Stimulated activated CD4-positive, alpha-beta T cell treated with anti-CD3 and anti-CD28 coated beads, Interleukin-1b, Interleukin-23, amount 100 ng/mL, for 48 hours (primary cell): ENCODE measurements around the gene GALNT1.

Experiments
- DNase-seq: peaks from one replicate; pipeline ENCODE4 v3.0.0-alpha.2; 2020

The GALNT1 gene

DNA sequence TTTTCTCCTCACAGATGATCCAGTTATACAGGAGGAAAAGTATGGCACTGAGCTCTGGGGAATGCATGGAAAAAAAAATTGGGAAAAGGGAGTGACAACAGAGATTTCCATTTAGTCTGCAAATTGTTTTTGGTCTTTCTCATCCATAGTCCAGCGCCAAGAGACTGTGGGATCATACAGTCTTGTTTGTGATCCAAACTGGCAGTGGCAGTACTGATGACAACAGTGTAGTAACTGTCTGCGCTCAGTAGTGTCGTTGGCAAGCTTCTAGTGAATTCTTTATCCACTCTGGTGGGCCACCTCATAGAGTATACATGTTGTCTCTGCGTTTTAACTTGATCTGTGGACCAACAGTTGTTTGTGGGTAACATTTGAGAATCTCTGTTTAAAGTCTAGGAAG is 37.9 kb downstream of the GALNT1 start:
- no peak for DNase-seq

DNA sequence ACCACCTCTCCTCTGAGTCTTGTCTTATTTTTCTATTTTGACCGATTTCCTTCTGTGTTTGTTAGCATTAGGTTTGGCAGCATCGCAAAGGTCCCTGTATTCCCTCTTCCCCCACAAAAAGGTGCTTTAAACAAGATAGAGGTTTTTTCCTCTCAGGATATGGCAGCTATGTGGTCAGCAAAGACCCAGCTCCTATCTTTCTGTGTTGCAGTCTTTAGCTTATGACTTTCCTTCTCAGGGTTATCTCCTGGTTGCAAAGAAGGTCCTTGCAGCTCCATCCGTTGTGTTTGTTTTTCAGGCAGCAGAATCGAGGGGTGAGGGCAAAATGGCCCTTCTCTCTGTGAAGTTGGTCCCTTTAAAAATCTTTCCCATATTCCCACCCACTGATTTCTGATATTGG is 38.4 kb downstream of the GALNT1 start:
- no peak for DNase-seq

DNA sequence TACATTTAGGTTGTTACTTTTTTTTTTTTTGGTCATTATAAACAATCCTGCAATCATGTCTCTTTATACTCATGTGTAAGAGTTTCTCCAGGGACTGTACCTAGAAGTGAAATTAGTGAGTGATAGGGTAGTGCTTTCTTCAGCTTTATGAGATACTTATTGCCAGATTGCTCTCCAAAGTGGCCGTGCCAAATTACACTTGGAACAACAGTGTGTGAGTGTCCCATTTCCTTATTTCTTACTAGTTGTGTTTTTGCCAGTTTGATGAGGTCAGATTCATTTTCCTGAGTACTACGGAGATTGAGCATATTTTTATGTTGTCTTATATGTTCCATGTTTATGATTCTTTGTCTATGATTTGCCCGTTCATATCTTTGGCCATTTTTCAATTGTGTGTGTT is 39.2 kb downstream of the GALNT1 start:
- no peak for DNase-seq

DNA sequence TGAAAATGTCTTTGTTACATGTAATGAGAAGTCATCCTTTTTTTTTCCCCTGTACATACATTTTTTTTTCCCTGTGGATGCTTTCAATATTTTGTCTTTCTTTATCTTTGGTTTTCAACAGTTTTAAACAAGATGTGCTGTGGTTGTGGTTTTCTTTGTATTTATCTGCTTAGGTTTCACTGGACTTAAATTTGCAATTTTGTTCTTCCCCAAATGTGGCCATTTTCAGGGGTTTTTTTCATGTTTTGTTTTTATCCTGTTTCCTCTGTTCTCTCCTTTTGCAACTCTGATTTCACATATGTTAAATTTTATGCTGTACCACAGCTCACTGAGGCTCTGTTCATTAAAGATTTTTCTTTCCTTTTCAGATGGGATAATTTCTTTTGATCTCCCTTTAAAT is 41.7 kb downstream of the GALNT1 start:
- DNase-seq = no peak

DNA sequence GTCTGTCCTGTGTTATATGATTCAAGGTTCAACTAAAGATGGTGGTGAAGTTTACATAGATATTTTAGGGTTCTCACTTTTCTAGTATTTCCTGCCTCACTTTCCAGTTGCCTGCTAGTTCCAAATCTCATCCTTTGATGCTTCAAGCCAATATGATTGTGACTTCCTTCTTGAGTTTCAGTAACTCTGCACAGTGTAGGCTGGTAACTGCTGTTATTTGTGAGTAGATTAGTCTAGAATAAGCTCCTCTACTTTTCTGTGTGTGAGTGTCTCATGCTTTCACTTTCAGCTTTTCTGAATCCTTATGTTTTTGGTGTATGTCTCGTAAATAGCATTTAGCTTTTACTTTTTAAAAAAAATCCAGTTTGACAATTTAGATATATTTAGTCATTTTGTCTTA is 42.6 kb downstream of the GALNT1 start:
- no peak for DNase-seq

DNA sequence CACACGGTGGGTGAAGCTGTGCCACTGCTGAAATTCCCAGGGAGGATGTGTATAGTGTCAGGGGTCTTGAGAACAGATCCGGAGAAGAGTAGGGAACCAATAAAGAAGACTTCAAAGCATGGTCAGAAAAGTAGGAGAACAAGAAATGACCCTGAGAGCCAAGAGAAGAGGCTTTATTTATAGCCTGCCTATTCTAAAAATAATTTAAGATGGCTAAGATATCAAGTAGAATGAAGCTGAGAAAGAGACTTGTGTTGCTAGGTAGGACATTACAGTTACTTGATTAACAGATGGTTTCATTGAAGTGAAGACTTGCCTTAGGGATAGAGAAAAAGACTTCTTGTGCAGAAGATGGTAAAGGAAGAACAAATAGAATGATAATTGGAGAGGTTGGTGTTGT is 43.7 kb downstream of the GALNT1 start:
- DNase-seq = no peak

DNA sequence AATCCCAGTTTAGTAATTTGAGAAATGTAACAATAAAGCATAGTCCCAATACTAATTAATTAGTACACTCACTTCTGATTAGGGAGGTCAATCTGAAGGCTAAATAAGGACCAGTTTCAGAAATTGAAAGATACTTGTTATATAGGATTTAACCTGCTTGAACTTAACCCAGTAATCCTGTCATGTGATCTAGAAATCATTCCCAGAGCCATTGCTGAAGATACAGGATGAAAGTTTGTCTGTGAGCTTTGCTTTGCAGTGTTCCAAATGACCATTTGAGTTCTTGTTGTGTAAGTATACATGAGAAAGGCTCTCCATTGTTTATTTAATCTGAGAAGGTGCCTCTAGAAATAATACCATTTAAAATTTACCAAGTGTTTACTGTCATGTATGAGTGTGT is 52.2 kb downstream of the GALNT1 start:
- no peak for DNase-seq

DNA sequence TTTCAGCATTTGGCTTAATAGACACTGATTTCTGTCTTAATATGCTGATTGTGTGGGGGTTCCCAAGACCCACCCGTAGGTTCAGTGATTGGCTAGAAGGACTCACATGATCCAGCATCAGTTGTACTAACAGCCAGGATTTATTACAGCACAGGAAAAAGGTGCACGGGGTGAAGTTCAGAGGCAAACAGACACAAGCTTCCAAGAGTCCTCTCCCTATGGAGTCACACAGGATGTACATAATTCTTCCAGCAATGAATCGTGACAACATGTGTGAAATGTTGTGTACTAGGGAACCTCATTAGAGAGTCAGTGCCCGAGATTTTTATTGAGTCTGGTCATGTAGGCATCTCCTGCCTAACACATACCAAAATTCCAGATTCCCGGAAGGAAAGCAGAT is 52.8 kb downstream of the GALNT1 start:
- DNase-seq = no peak

DNA sequence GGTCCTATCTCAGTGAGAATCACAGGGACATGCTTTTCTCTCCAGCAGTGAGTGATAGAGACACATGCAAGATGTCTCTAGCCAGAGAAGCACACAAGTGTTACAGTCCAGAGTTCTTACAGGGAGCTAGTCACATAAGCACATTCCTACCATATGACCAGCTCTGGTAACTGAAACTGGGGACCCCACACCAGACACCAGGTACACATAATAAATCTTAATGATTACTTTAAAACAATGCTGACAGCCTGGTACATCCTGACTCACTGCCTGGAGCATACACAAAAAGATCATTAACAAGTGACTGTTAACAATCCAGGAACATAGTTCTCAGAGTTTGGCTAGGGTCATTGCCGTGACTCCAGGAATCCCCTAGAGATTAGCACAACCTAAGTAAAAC is 53.6 kb downstream of the GALNT1 start:
- DNase-seq = no peak

DNA sequence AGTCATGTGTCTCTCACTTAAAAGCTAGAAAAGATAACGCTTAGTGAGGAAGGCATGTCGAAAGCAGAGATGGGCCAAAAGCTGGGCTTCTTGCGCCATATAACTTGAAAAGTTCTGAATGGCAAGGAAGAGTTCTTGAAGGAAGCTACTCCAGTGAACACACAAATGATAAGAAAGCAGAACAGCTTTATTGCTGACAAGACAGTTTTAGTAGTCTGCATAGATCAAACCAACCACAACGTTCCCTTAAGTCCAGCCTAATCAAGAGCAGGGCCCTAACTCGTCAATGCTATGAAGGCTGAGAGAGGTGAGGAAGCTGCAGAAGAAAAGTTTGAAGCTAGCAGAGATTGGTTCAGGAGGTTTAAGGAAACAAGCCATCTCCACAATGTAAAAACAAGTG is 55.7 kb downstream of the GALNT1 start:
- no peak for DNase-seq

DNA sequence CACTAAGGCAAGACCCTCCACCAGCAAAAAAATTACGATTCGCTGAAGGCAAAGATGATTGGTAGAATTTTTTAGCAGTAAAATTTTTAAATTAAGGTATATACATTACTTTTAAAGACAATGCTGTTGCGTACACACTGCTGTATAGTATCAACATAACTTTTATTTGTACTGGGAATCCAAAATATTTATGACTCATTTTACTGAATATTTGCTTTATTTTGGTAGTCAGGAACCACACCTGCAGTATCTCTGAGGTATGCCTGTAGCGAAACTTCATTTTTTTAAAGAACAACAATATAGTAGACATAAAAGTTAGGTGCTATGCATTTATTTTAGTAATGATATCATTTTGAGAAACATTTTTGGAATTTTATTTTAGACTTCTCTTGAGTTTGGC is 57.8 kb downstream of the GALNT1 start:
- DNase-seq = no peak

DNA sequence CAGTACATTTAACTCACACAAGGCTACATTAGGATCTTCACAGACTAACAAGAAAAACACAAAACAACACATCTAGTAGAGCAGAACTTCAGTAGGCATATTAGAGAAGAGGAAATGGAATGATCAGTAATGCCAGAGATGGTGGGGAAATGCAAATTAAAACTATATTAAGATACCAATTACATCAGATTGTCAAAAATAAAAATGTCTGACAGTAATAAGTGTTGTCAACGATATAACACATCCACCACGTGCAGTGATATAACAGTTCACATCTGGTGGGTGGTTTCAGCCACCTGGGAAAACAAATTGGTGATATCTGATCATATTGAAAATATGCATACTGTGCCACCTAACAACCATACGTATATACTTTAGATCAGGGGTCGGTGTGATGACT is 59.9 kb downstream of the GALNT1 start:
- no peak for DNase-seq

DNA sequence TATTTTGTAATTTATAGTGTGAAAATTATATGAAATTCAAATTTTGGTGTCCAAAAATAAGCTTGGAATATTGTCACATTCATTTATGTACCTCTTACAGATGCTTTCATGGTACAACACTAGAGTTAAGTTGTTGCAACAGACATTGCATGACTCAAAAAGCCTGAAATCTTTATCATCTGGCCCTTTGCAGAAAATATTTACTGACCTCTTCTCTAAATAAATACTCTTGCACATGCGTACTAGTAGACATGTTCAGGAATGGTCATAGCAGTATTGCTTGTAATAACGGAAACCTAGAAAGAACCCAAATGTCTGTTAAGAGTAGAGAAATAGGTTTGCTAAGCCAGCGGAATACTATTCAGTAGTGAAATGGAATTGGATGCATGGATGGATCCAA is 60.4 kb downstream of the GALNT1 start:
- no peak for DNase-seq

DNA sequence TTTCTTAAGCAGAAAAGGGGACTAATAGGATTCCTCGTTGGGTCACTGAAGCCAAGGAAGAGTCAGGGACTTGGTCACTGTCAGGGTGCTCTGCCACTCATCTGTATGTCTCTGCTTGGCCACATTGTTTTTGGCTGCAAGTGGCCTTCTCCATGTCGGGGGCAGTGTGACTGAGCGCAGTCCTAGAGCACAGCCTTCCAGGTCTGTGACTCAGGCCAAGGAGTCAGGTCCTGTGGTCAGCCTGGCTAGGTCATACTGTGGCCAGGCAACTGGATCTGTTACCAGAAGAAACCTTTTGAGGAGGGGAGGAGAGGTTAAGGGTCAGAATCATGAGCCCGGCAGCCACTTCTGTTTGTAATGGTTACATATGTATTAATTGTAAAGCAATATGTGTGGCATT is 61.3 kb downstream of the GALNT1 start:
- no peak for DNase-seq

DNA sequence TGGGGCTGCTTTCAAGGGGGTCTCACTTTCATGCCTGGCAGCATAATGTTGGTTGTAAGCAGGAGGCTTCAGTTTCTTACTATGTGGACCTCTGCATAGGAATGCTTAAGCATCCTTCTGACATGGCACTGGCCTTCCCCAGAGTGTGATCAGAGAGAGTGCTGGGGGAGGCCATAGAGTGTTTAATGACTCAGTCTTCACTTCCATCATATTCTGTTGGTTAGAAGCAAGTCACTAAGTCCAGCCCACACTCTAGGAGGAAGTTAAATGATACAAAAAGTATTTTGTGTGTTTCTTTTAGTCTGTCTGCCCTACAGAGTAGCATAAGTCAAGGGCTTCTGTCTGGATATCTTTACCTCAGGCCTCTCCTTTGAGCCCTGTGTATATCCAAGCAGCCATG is 64.9 kb downstream of the GALNT1 start:
- no peak for DNase-seq

DNA sequence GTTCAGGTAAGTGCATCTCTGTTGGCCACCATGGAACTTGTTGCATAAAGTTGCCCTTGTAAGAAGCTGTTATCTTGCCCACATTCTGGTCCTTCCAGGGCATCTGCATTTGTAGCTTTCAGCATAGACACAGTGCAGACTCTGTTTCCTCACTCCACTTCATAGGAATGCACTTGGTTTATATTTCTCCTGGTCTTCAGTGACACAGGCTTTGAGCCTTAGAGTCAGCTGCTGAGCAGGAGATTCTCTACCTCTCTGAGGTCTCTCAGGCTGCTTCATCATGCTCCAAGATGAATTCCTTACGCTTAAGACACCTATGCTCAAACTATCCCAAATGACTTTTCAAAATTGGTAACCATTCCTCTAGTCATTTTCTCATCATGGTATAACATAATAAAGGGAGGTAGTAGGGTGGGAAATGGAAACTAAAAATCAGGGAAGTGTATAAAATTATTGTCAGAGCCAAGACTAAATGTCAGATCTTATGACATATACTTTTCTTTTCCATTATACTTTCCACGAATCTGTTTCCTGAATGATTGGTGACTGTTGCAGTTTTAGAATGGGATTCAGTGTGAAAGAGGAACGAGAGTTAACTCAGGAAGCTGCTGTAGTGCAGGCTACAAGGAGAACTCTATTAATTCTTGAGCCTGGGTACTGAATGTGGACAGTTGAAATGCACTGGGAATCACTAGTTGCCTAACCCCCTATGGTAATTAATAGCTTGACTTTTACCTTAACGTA is 72.0 kb downstream of the GALNT1 start:
- DNase-seq = no peak

DNA sequence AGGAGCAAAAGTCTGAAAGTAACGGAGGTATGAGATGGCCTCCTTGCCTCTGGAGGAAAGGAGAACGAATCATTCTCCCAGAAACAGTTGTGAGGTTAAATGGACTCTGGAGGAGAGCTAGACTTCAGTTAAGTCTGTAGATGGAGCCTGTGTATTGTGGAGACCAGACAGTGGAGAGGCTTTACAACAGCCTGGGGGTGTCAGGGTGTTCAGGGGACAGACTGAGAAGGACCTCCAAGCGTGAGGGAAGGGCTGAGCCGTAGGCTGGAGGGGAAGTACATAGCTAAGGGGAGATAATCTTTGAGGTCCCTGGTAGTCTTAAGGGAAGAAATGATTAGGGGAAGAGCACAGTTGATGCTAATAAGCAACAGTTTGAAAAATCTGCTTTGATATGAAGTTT is 76.6 kb downstream of the GALNT1 start:
- DNase-seq = no peak

DNA sequence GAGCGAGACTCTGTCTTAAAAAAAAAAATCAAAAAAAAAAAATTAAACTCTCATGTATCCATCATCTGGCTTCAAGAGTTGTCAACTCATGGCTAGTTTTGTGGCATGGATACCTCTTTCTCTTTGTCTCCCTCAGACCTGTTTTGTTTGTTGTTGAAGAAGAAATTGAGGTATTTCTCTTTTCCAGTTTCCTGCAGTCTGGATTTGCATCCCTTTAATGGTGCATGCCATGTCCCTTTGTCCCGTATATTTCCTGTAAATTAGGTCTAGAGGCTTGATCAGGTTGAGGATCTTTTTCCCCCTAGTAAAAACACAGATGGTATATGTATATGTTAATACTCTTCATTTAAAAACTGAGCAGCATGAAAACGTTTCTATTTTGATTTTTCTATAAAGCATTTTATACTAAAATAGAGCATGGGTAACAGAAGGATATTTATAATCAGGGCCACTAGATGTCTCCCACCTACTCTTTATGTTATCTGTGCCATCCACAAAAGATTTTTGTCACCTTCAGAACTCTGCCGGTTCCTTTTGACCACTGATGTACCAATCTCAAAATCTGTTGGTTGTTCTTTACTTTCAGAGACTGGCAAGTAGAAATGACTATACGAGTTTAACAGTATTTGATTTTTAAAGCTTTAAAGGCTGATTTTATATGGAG is 80.1 kb downstream of the GALNT1 start:
- no peak for DNase-seq

DNA sequence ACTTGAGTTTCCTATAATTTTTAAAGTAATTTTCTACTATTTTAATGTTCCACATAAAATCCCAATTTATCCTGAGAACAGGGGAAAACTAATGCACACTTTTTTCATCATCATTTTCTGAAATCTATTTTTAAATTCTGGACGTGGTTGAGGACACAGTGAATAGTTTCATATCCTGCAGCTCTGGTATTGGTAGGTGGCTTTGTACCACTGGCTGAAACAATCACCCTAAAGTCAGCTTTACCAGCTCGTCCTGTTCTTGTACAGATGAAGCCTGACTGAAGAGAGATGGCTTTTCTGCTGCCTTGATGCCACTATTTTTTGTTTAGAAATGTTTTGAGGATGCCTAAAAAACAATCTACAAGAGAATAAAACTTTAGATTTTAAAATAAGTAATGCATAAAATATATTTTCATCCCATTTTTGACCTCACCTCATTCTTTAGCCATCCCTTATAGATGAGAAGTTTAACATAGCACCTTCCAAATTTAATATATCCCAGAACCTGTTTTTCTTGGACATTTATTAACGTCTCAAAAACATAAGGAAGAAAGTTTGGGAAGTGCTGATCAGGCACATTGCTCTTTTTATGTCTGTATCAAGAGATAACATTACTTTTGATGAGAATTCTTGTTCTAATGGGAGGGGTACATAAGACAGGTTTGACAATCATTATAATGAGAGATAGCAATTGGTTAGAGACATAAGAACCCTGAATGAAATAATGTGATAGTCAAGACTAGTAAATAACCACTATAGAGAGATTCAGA is 80.9 kb downstream of the GALNT1 start:
- no peak for DNase-seq

DNA sequence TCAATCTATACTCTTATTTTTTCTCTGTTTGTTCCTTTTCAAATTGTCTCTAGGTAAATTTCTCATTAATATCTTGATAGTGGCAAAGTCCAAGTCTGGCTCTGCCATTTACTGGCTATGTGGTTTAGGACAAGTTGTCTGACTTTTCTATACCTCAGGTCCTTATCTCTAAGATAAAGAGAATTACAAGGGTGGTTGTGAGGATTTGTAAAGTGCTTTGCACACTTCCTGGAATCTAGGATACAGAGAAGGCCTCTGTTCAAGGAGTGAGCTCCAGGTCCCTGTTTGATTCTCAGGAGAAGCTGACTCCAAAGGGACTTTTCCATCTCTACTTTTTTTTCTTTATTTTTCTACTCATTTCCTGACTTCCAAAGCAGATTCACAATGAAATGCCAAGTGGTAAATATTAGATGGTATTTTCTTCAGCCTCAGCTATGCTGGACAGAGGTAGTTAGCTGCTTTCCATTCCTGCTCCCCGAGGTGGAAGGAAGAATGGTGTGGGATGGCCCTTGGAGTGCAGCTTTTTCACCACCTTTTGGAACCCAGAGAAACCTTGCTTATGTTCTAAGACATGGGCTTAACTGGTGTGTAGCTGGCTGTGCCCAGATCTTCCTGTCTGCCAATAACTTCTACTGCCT is 90.5 kb downstream of the GALNT1 start:
- DNase-seq = no peak

DNA sequence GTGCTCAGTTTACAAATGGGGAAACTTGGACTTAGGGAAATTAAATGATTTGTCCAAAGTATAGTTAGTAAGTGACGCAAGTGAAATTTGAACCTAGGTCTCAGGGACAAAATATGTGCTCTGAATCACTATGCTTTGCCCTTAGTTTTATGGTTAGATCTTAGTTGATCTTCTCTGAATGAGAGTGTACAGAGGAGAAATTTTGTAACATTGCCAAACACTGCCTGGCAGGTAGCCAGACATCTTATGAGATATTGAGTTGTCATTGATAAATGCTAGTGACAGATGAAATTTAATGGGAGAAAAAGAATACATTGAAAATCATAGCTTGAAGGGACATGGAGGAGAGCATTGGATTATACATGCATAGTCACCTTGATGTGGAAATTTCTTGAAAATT is 91.4 kb downstream of the GALNT1 start:
- DNase-seq = no peak

DNA sequence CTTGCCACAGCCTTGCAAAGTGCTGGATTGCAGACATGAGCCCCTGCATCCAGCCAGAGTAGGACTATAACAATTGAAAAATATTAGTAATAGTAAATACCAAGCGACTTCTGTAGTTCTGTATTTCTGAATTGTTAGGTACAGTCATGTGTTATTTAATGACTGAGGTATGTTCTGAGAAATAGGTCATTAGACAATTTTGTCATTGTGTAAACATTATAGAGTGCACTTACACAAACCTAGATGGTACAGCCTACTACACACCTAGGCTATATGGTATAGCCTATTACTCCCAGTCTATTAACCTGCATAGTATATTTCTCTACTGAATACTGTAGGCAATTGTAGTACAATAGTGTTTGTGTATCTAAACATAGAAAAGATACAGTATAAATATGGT is 92.1 kb downstream of the GALNT1 start:
- no peak for DNase-seq

DNA sequence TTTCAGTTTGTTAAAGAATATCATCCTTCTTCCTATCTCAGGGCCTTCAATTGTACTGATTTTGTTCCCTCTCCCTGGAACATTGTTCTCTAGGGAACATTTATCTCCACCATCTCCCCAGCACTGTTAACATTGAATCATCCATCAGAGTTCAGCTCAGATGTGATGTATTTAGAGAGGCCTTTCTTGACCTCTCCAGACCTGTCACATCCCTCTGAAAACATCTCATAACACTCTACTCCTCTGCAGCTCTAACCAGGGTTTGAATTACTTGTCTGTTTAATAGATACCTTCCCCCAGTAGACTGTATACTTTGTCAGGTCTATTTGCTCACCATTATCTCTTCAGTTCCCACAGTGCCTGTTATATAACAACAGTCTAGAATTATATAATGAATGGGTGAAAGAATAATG is 98.6 kb downstream of the GALNT1 start:
- no peak for DNase-seq
